ENCODE measurements around the gene SON.
"Not testable (repeated sequence)": the region's sequence is repeated elsewhere in the genome, so short reads cannot be mapped to it uniquely, and the experiment has no call there.

Gene SON

DNA sequence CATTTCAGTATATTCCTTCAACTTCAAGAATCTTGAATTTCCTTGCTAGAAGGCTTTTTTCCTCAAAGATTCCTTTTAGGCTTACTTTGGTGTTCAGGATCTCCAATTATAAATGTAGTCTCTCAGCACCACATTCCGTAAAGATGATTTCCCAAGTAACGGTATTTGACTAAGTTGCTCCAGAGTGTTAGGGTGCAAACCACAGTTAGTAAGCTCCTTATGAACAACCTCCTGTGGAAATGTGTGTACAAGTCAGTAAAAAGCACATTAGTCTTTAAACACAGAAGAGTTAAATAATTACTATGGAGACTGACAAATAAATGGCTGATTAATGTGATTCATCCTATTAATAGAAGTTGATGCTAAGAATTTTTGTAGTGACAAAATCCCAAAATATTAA is 35.4 kb downstream of the SON start:
- no peak for DNase-seq (ENCODE audit: low spot score)

DNA sequence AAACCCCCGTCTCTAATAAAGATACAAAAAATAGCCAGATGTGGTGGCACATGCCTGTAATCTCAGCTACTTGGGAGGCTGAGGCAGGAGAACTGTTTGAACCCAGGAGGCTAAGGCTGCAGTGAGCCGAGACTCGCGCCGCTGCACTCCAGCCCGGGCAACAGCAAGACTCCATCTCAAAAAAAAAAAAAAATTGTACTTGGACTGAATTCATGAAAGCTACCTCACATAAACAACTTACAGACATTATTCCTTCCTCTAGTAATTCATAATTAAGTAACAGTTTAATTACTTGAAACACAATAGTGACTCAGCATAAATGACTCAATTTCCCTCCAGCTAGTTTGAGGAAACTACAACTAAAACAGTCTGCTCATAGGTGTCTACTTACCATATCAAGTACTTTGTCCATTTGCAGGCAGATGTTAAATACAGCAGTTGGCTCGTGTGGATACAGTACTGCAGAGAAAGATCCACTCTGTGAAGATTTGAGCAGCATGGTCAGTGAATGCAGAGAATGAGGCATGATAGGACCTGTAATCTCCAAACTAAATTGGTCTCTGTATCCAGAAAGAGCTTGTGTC is 36.2 kb downstream of the SON start:
- DNase-seq (ENCODE audit: low spot score): no peak

DNA sequence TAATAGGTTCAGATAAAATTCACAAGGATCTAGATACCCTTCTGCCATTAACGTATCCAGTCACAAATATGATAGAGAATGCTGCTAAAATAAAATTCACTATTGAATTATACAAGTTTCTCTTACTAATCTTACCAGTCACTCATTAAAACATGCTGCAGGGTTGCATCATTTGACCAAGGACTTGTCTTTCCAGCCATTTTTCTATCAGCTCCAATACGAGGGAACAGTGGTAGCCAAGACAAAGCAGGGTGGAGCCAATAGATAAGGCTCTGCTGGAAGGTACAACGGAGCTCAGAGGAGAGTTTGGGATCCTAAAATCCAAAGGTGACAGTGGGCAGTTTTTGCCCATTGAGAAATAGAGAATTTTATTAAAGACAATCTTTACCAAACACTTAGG is 41.6 kb downstream of the SON start:
- DNase-seq (ENCODE audit: low spot score): no peak

DNA sequence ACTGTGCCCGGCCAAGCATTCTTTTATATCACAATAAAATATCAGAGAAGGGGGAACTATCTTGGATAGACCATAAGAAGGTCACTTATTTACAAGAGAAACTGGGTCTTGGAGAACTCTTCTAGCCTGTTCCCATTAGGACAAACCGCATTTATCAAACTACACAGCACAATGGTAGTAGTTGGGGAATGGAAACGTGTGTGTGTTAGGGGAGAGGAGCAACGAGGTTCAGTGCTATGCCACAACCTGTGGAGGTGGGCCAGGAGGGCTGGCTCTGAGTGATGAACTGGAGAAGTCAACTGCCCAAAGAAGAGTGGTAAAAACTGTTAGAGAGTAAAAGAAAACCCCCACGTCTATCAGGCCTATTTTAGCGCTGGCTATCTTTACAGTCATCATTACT is 44.1 kb downstream of the SON start:
- no peak for DNase-seq (ENCODE audit: low spot score)

DNA sequence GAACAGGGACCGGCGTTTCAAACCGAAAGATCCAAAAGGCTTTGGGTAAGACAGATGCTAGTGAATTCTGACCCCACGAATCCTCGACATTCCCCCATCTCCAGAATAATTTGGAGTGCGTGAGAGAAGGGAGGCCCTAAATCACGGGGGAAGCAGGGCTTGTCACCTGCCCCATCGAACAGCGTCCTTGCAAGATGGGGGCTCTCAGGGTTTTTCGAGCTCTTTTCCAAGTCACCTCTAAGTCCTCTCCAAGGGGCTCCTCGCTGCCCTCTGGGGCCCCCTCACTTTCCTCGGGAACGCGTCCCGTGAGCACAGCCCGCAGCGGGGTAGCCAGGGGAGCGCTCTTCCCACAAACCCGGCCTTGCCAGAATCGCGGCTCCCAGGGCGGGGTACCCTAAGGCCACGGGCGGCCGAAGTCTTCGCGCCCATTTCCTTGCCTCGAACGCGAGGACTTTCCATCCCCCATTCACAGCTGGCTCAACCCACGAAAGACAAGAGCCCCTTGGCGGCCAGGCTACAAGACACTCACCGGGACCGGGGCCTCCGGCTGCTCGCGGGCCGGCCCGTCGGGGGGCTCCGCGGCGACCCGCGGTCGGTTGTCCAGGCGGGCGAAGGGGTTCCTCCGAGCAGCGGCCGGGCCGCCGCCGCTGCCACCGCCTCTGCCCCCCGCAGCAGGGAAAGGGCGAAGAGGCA is 45.1 kb downstream of the SON start:
- DNase-seq (ENCODE audit: low spot score): peak; percentile 74

DNA sequence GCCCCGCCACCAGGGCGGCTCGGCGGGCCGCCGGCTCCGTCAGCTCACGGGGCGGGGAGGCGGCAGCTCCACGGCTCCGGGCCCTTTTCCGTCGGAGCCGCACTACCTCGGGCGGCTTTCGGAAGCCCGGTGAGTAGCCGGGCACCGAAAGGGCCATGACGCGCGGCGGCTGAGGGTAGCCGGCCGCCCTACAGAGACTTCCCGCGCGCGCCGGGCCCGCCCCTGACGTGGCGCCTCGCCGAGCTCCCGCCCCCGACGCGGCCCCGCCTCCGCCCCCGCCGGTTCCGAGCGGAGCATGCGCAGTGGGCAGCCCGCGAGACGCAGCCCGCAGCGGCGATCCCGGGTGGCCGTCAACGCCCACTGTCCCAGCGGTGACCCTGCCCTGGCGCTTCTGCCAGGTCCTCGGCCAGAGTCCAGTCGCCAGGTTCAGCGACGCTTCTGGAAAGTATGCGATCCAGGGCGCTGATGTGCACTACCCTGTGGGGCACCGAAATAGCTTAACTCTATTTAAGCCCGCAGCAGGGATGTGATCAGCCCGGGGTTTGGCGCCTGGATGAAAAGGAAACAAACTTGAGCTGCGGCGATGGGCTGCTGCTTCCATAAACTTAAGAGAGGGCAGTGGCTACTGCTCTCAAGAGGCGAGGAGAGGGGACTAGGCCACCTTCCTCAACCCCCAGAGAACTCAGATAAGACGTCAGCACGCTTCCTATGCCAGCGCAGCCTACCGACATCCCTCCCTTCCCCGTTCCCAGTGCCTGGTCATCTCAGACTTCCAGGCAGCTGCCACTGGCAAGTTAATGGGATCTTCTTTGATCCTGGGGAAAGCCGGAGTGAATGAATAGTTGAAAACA is 45.9 kb downstream of the SON start, which contains the start of gene DONSON:
TSS of gene DONSON (minus strand) at position 200 of the 851 bp plus-strand sequence. CDS start at position 157, 43 bp downstream.
- DNase-seq (ENCODE audit: low spot score): peak; percentile 96

DNA sequence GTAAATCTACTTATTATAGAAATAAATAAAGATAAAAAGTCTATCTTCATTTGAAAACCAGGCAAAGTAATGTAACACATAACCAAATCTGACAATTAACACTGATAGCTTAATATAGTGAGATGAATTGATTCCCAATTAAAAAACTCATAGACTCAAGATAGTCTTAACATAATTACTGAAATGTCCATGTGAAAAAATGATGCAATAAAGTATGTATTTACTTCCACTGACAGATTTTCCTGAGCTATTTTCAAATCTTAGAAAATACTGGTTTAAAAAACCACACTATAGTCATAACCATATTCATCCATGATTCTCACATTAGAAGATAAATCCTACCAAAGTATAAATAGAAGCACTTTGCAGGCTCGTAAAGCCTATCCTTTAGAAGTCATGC is 55.2 kb downstream of the SON start:
- no peak for DNase-seq (ENCODE audit: low spot score)

DNA sequence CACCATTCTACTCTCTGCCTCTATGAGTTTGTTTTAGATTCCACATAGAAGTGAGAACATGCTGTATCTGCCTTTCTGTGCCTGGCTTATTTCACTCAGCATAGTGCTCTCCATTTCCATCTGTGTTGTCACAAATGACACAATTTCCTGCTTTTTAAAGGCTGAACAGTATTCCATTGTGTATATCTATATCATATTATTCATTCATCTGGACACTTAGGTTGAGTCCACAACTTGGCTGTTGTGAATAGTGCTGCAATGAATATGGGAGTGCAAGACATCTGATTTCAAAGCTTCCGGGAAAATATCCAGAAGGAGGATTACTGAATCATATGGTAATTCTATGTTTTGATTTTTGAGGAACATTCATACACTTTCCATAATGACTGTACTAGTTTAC is 65.7 kb downstream of the SON start:
- DNase-seq (ENCODE audit: low spot score): no peak

DNA sequence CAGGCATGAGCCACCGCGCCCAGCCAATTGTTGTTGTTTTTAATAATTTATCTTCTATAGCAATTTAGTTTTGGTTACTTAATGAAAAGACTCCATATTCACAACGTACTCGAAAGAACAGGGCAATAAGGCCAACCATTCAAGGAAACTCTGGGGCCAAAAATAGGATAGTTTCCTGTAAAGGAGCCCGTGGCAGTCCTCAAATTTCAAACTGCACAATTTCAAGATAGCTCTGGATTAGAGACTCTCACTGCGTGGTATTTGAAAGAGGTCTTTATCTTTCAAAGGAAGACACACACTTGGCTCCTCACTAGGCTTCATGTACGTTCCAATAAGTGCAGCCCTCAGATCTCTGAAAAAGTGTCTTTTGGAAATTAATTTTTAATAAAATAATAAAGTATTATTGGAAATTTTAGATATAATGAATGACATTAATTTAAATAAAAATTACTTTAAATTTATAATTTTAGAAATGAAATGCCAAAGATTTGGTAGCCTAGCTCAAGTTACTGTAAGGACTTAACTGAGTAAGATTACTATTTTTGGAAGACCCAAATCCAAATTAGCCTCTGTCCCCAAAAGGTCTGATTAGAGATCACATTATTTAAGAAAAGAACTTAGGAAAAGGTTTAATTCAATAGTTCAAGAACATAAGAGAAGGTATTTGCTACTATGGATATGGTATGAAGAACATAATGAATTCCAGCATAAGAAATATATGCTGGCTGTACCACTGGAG is 68.3 kb downstream of the SON start:
- DNase-seq (ENCODE audit: low spot score): no peak

DNA sequence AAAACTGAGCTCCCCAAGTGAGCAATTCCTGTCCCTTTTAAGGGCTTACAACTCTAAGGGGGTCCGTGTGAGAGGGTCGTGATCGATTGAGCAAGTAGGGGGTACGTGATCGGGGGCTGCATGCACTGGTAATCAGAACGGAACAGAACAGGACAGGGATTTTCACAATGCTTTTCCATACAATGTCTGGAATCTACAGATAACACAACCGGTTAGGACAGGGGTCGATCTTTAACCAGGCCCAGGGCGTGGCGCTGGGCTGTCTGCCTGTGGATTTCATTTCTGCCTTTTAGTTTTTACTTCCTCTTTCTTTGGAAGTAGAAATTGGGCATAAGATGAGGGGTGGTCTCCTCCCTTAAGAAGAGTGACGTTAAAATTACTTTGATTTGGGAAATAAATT is 74.7 kb downstream of the SON start:
- DNase-seq (ENCODE audit: low spot score): not testable (repeated sequence)

DNA sequence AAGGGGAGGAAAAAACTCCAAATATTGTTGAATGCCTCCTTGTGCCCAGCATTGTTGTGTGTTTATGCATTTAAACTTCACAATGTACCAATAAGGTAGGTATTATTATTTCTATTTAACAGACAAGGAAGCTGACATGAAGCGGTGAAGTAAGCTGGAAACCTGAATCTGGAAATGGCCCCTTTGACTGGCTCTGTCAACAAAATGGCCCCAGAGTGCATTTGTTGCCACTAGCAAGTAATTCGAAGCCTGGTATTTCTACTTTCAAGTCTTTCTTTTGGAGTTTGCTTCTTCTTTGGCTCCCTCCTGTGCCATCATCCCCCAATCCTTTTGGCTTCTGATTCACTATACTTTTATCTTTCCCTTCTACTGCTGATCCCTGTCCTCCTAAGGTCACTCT is 75.6 kb downstream of the SON start:
- no peak for DNase-seq (ENCODE audit: low spot score)

DNA sequence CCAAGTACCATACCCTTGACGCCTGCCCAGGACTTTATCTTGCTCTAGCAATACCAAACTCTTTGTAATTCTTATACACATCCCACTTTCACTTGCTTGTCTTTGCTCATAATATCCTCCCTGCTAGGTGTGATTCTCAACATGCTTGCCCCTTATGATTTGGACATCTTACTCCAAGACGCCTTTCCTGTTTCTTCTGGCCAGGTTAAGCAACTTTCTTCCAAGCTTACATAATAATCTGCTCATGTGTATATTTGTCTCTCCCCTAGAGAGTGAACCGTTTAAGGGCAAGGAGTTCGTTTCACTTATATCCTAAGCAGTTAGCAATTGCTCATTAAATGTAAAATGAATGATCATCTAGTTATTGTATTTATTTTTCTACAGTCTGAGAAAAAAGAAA is 76.9 kb downstream of the SON start:
- DNase-seq (ENCODE audit: low spot score): no peak

DNA sequence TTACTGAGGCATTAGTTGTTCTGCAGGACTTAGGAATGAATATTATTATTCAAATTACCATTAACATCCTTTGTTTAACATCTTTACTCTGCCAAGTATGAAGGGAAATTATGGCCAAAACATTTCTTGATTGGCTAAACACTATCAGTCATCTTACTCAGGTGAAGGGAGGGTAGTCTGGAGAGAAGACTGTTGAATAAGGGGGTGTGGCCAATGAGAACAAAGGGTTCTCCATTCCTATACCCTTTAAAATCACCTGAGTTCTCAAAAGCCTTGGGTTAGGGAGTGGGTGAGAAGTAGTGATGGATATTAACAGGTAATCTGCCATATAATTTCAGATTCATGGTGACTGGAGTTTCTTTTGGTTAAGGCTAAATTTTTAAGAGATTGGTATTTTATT is 79.4 kb downstream of the SON start:
- no peak for DNase-seq (ENCODE audit: low spot score)

DNA sequence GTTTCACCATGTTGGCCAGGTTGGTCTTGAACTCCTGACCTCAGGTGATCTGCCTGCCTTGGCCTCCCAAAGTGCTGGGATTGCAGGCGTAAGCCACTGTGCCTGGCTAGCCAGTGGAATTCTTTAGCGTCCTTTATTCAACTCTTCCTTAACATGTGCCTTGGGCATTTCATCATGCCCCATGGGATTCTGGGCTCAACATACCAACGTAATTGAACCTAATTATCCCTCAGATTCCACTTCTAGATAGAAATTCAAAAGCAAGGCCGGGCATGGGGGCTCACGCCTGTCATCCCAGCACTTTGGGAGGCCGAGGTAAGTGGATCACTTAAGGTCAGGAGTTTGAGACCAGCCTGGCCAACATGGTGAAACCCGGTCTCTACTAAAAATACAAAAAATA is 83.3 kb downstream of the SON start:
- not testable (repeated sequence) for DNase-seq (ENCODE audit: low spot score)
